Common myeloid progenitor, CD34-positive (primary cell): ENCODE data around the gene KHDC4.
A peak's percentile ranks its signal among the peaks of the same experiment; 100 is the strongest.

Source experiments
- CTCF ChIA-PET: fragments of 350-600 bp; sonication (Branson Sonifier 250); formaldehyde crosslinking; loops from one replicate; lab custom pipeline; 2021; ENCODE audit warnings: antibody characterized with exemption; lab: Charles Lee
- POLR2A ChIA-PET: fragments of 350-600 bp; sonication (Branson Sonifier 250); formaldehyde crosslinking; loops from one replicate; lab custom pipeline; 2021; ENCODE audit warnings: antibody characterized with exemption; lab: Charles Lee
- DNase-seq, 3 donors: peaks; one replicate each; pipeline versions ENCODE4 v3.0.0 to v3.0.0-alpha.2; 2013
- H3K27ac ChIP-seq, 2 experiments: 1 replicate in 1 of 2; 2 replicates in 1 of 2; pipeline ENCODE4 v1.7.0; 2013; ENCODE audit warnings: inconsistent platforms in 2 of 2, low read length in 2 of 2, mild to moderate bottlenecking in 2 of 2, low read depth in 1 of 2, moderate library complexity in 1 of 2; ENCODE audit not compliant: severe bottlenecking in 2 of 2, insufficient read depth in 1 of 2, poor library complexity in 1 of 2
- H3K27me3 ChIP-seq, 5 experiments: replicated peaks in 2 of 5; 1 replicate in 3 of 5; 2 replicates in 2 of 5; pipeline versions ENCODE4 v1.6.1 to v1.7.0; 2013; ENCODE audit warnings: low read length in 4 of 5, mild to moderate bottlenecking in 2 of 5, moderate library complexity in 2 of 5, inconsistent platforms in 1 of 5; ENCODE audit not compliant: insufficient read depth in 5 of 5, control insufficient read depth in 4 of 5
- H3K36me3 ChIP-seq, 4 experiments: 1 replicate in 2 of 4; 2 replicates in 2 of 4; pipeline versions ENCODE4 v1.6.1 to v1.7.0; 2013; ENCODE audit warnings: low read length in 3 of 4, control low read depth in 1 of 4, mild to moderate bottlenecking in 1 of 4; ENCODE audit not compliant: control insufficient read depth in 4 of 4, insufficient read depth in 4 of 4
- H3K4me1 ChIP-seq, 4 experiments: 1 replicate in 3 of 4; 2 replicates in 1 of 4; pipeline versions ENCODE4 v1.6.1 to v1.7.1; 2013; ENCODE audit warnings: low read length in 3 of 4, mild to moderate bottlenecking in 3 of 4, control low read depth in 1 of 4, inconsistent platforms in 1 of 4, moderate library complexity in 1 of 4; ENCODE audit not compliant: control insufficient read depth in 4 of 4, insufficient read depth in 4 of 4; ENCODE audit errors: control extremely low read depth in 1 of 4
- H3K4me3 ChIP-seq, 7 experiments: 1 replicate in 4 of 7; 2 replicates in 3 of 7; pipeline versions ENCODE4 v1.5.1 to v1.7.0; 2013; ENCODE audit warnings: mild to moderate bottlenecking in 7 of 7, low read length in 6 of 7, moderate library complexity in 6 of 7, inconsistent platforms in 2 of 7, low read depth in 2 of 7, control low read depth in 1 of 7; ENCODE audit not compliant: insufficient read depth in 4 of 7, control insufficient read depth in 1 of 7; ENCODE audit errors: extremely low read depth in 1 of 7
- H3K9me3 ChIP-seq, 5 experiments: 1 replicate in 4 of 5; 2 replicates in 1 of 5; pipeline versions ENCODE4 v1.6.1 to v1.7.1; 2013; ENCODE audit warnings: low read length in 4 of 5, mild to moderate bottlenecking in 2 of 5, inconsistent platforms in 1 of 5, low read depth in 1 of 5, moderate library complexity in 1 of 5; ENCODE audit not compliant: control insufficient read depth in 4 of 5, insufficient read depth in 2 of 5; ENCODE audit errors: control extremely low read depth in 1 of 5
- WGBS: methylation state at CpG from one replicate; pipeline ENCODE4 v1.1.5; 2013; ENCODE audit not compliant: insufficient coverage; 5-methylcytosine and 5-hydroxymethylcytosine counted together

The KHDC4 gene

DNA sequence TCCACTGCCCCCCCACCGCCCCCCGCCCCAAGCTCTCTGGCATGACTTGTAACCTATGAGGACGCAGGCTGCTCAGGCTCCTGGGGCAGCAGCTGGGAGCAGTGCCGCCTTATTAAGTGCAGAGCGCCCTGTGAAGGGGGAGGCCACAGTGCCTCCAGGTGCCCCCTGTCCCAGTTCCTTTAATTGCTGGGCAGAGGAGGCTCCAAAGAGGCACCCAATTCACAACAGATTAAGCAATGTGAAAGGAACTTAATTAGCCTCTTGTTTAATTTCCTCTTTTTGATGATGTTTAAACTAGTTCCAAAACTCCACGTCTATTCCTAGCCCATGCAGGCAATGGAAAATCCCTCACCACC is 10.2 kb upstream of the KHDC4 start:
- ChIA-PET CTCF (interaction anchor here (0.9 to 4.1 kb wide), 5 partner anchors 12 to 45 kb away, joined by 3 to 19 read pairs (median 4); partner anchors contain the start of gene ARHGEF2), POLR2A (no interaction called here)
- H3K9me3 ChIP-seq, result no peaks in the 10 kb centered on the region
- DNase-seq, result peak in 2 of 3 donors; percentile 34 to 40
- 52% methylated on average over 4 of the region's 6 CpGs for WGBS
- H3K27ac ChIP-seq, result no peak overlapping the region
- no peak overlapping the region for H3K4me3 ChIP-seq
- H3K27me3 ChIP-seq, result no peaks in the 10 kb centered on the region
- H3K36me3 ChIP-seq, result peaks cover 2 to 34% (median 28%) of the 10 kb centered on the region in 4 experiments
- peaks cover 7 to 58% (median 49%) of the 10 kb centered on the region in 4 experiments for H3K4me1 ChIP-seq

GRCh38 chr1:155942578-155943141 is 8.4 kb upstream of the KHDC4 start:
- ChIA-PET POLR2A (no interaction called here), CTCF (interaction anchor here (1.0 to 4.1 kb wide), 8 partner anchors 9 to 123 kb away, joined by 3 to 19 read pairs (median 4); partner anchors contain the start of gene ARHGEF2)
- no peak overlapping the region for H3K27ac ChIP-seq

GRCh38 chr1:155941845-155942531 is 7.8 kb upstream of the KHDC4 start:
- no peak overlapping the region for H3K27ac ChIP-seq

More at GRCh38 chr1:155942578-155943141, 8.4 kb upstream of the KHDC4 start:
- H3K27me3 ChIP-seq, result no peaks in the 10 kb centered on the region
- no peak for DNase-seq
- peaks cover 7 to 58% (median 48%) of the 10 kb centered on the region in 4 experiments for H3K4me1 ChIP-seq
- H3K4me3 ChIP-seq, result no peak overlapping the region
- WGBS, result 93% methylated on average over 9 of the region's 11 CpGs
- H3K36me3 ChIP-seq, result peaks cover 2 to 22% (median 18%) of the 10 kb centered on the region in 4 experiments
- H3K9me3 ChIP-seq, result no peaks in the 10 kb centered on the region

GRCh38 chr1:155940993-155941844 is 7.0 kb upstream of the KHDC4 start, which contains the start of gene RXFP4:
Gene RXFP4 (plus strand): TSS chr1:155941638. CDS start chr1:155941710, 72 bp downstream.
- Histone ChIP-seq H3K9me3 (no peaks in the 10 kb centered on the region), H3K27ac (peak within 1 kb of the TSS in 1 of 2 experiments; percentile 0), H3K4me1 (peaks cover 5 to 46% (median 37%) of the 10 kb centered on the region in 4 experiments), H3K27me3 (no peaks in the 10 kb centered on the region), H3K36me3 (peaks cover 2 to 8% (median 6%) of the 10 kb centered on the region in 4 experiments), H3K4me3 (peak within 1 kb of the TSS in 2 of 7 experiments; percentile 19 to 30)
- CTCF ChIA-PET, result interaction anchor here (0.7 to 3.6 kb wide), 6 partner anchors 14 to 156 kb away, joined by 3 to 36 read pairs (median 6); no protein-coding TSS in a partner anchor
- WGBS, result 65% methylated on average over 8 of the region's 11 CpGs
- POLR2A ChIA-PET, result interaction anchor here (1.2 kb wide), 1 partner anchor 49 kb away, joined by 6 read pairs; no protein-coding TSS in a partner anchor
- DNase-seq, result no peak

More at GRCh38 chr1:155941845-155942531, 7.8 kb upstream of the KHDC4 start:
- Histone ChIP-seq H3K27me3 (no peaks in the 10 kb centered on the region), H3K4me1 (peaks cover 7 to 54% (median 45%) of the 10 kb centered on the region in 4 experiments), H3K9me3 (no peaks in the 10 kb centered on the region), H3K36me3 (peaks cover 2 to 15% (median 12%) of the 10 kb centered on the region in 4 experiments), H3K4me3 (no peak overlapping the region)
- POLR2A ChIA-PET, result no interaction called here
- DNase-seq, result no peak
- CTCF ChIA-PET, result interaction anchor here (1.0 to 2.9 kb wide), 7 partner anchors 10 to 124 kb away, joined by 3 to 19 read pairs (median 4); partner anchors contain the start of gene ARHGEF2
- WGBS, result 90% methylated on average over 25 of the region's 29 CpGs

DNA sequence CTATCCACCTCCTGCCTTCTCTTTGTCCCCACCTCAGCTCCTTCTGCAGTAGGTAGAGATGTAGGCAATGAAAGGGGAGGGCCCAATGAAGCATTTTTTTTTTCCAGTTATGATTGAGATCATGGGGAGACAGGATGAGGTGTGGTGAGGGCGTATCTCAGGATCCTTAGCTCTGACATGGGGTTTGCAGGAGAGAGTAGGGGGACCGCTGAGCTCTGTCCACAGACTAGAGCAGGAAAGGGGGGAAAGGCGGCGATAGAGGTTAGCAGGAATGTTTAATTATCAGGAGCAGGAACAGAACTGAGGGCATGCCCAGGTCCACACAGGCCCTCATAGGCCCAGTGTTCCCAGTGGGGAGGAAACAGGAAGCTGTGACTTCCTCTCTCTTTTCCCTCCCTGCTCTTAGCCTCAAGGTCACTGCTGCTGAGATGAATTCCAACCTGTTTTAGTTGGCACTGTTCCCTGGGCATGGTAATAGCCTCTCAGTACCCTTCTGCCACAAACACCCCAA is 6.3 kb upstream of the KHDC4 start:
- Histone ChIP-seq H3K27ac (no peak overlapping the region), H3K36me3 (peaks cover 0 to 3% (median 3%) of the 10 kb centered on the region in 4 experiments), H3K9me3 (no peaks in the 10 kb centered on the region), H3K4me3 (peak overlapping the region in 2 of 7 experiments; percentile 19 to 30), H3K27me3 (no peaks in the 10 kb centered on the region), H3K4me1 (peaks cover 5 to 39% (median 32%) of the 10 kb centered on the region in 4 experiments)
- 26% methylated on average over 4 of the region's 4 CpGs for WGBS
- peak in 2 of 3 donors; percentile 32 to 33 for DNase-seq
- POLR2A ChIA-PET, result interaction anchor here (0.6 to 1.2 kb wide), 2 partner anchors 49 to 303 kb away, joined by 3 to 6 read pairs; no protein-coding TSS in a partner anchor
- CTCF ChIA-PET, result interaction anchor here (0.7 to 3.8 kb wide), 9 partner anchors 14 to 157 kb away, joined by 3 to 36 read pairs (median 6); no protein-coding TSS in a partner anchor

DNA sequence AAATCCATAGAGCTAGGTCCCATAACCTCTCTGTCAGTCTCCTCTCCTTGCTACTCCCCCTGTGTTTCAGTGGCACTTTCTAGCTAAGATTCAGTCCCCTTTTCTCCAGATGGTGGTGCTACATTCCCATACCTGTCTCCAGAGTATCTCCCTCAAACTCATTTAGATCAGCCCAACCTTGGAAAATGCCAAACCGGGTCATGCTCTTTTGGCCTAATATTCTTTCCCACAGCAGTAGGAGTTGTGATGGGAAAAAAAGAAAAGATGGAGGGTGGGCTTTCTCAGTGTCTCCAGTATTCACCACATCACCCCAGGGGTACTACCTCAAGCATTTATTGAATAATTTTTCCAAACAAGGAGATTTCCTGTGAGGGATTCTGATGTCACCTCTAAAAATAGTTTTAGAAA is 4.0 kb upstream of the KHDC4 start:
- CTCF ChIA-PET, result interaction anchor here (0.6 to 3.8 kb wide), 24 partner anchors 10 to 288 kb away, joined by 3 to 36 read pairs (median 6); partner anchors contain the start of gene ARHGEF2
- no CpG with 5 or more reads among the region's 1 CpG for WGBS
- POLR2A ChIA-PET, result interaction anchor here (0.6 to 1.3 kb wide), 4 partner anchors 19 to 115 kb away, joined by 3 to 5 read pairs (median 4); no protein-coding TSS in a partner anchor
- no peak overlapping the region for H3K4me3 ChIP-seq
- no peaks in the 10 kb centered on the region for H3K9me3 ChIP-seq
- no peaks in the 10 kb centered on the region for H3K27me3 ChIP-seq
- H3K36me3 ChIP-seq, result no peaks in the 10 kb centered on the region
- H3K27ac ChIP-seq, result no peak overlapping the region
- H3K4me1 ChIP-seq, result peaks cover 7 to 38% (median 33%) of the 10 kb centered on the region in 4 experiments
- peak; percentile 72 to 81 (median 76) for DNase-seq
